ENCODE results near the gene SGPL1.
"Not testable (repeated sequence)": the region's sequence is repeated elsewhere in the genome, so short reads cannot be mapped to it uniquely, and the experiment has no call there.

Gene SGPL1

DNA sequence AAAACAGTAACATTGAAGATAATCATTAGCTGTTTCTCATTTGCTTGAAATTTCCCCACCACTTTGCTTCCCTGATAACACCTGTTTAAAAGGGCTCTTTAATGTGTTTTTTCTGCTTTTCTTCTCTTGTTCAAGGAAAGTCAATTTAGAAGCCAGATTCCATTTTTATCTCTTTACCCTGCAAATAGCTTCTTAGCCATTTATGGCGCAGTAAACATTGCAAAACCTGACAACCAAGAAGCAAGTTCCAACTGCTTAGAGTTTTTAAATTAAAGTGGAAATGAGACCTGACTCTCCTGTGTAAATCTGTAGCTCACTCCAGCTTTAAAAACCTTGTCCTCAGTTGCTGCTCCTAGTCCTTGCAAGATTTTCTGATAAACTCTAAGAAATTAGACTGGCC is 30.1 kb downstream of the SGPL1 start:
- no peak for DNase-seq

DNA sequence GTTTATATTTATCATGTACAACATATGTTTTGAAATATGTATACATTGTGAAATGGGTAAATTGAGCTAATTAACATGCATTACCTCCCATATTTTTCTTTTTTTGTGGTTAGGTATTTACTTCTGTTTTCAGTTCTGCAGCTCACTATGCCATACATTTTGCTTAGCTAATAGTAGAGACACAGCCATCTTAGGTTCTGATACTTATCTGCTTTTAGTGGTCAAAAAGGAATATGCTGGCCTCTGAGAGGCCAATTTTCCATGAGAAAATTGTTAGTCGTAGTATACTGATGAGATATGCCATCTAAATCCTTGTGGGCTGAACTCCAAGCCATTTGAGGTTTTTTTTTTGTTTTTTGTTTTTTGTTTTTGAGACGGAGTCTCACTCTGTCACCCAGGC is 31.0 kb downstream of the SGPL1 start:
- DNase-seq, result no peak

DNA sequence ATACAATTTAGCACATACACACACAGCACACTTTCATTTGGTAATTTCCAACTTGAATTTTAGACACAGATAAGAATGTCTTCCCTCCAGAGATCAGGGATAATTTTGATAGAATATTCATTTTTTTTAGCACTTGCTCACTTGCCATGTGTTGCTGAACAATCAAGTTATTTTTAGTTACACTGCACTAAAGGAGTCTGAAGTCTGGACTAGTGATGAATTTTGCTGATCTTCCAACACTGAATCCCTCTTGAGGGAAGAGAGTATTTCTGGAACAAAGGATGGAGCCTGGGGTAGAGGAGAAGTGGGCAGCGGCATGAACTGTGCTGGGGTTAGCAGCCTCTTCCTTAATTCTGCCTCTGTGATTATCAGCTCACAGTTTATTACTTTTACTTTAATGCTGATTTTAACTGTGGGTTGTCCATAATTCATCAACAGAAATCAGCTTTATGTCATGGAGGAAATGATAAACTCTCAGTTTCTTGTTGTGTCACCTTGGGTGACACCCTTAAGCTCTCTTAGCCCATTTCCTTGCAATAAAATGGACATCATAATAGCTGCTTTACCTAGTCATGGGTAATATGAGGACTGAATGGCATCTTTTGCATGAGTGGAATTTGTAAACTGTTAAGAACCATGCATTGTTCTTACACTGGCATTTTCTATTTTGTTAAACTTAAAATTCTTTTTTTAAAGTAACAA is 32.1 kb downstream of the SGPL1 start:
- DNase-seq, result no peak

DNA sequence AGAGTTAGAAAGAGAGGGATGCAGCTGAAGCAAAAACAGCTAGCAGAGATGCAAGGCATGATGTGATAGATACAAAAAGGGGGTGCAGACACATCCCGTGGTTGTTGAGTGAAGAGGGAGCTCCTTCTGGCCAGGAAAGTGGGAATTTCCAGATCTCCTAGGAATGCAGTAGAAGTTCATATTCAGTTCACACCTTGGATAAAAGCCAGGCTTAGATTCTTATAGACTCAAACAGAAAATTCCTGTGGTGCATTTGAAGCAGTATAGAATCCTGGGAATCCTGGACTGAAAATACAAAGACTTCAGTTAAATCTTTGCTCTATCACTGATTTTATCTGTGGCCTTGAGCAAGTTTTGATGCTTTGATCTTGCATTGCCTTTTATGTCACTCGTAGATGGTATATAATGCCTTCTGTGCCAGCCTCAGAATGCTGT is 33.9 kb downstream of the SGPL1 start:
- no peak for DNase-seq

DNA sequence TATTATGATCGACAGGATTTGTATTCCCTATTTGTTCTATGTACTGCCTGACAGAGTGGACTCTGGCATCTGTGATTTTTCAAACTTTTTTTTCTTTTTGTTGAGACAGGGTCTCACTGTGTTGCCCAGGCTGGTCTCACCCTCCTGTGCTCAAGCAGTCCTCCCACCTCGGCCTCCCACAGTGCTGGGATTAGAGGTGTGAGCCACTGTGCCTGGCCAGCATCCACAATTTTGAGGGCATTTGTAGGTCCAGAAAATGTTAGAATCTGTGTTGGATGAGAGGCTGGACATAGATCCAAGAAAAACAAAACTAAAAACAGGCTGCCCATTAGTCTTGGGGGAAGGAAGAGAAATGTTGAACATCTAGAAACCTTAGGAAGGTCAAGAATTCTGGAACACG is 34.3 kb downstream of the SGPL1 start:
- no peak for DNase-seq

DNA sequence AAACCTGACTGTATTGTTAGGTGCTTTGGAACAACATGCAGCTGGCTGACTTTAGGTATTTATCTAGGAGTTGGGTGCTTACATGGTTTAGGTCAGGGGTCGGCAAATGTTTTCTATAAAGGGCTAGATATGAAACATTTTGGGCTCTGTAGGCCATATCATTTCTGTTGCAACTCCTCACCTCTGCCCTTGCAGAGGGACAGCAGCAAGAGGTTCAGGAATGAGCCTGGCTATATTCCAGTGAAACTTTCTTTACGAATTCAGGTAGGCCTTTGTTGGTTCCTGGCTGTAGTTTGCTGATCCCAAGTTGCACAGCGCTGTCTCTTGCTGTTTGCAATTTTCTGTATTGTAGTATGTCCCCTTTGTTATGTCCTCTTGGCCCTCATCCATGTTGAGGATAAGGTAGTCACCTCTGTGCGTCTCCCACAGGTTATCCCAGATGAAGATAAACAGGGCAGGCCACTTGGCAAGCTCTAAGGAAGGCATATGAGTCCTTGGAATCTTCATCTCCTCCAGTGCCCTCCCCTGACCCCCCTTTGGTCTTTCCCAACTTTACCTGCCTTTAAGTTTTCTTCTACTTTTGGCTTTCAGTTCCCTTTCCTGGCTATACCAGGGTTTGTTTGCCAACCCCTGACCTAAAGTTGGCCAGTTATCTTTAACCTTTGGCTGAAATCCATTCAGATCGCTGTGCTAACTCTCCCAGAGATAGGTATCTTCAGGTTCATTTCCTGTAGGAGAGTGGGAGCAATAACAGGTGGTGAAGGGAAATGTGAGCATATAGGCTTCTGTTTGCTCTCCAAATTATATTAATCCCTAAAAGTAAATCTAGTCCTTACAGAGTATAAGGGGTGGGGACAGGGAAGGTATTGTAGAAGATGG is 36.1 kb downstream of the SGPL1 start:
- DNase-seq, result no peak

DNA sequence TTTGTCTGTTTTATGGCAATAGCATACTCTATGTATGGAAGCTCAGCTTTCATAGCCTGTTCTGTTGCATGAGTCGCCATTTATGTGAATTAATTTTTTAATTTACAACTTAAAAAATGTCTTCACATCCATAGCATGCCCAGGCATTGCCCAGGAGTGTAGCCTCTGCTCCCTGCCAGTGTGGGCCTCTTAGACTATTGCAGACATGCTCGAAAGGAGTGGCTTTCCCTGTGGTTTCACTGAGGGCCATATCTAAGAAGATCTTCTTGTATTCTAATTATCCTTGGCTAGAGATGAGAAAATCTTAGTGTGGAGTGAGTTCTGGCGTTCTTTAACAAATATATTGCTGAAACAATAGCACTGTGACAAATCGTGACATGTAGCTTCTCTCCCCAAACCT is 37.3 kb downstream of the SGPL1 start:
- DNase-seq, result no peak

DNA sequence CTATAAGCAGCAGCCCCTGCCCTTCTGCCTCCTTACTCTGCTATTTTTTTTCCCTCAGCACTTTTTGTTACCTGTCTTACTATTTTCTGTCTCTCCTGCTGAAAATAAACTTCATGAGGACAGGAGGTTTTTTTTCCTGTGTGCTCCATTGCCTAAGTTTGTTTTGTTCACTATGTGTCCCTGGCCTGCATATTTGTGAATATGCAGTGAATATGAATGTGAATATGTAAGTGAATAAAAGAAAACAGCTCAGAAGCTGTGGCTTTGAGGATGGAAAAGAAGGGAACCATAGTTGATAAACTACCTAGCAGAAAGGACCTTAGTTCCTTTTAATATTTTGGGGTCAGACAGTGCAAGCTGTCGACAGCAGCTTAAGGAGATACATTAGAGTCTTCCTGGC is 37.7 kb downstream of the SGPL1 start:
- no peak for DNase-seq

DNA sequence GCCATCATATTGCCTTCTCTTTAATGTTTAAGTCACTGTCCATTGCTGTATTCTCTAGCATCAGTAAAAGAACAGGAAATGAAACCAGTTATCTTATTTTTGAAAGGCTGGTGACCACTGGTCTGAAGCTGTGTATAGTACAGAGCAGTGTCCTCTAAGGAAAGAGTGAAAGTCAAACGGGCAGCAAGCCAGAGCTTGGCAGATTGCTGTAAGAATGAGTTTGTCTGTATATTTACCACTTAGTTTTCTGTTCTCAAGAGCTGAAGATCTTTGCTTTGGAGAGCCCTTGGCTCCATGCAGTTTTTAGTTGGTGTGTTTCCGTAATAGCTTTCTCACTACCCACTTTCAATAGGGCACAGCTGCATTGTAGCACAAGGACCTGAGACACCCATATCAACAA is 40.7 kb downstream of the SGPL1 start:
- DNase-seq, result no peak

DNA sequence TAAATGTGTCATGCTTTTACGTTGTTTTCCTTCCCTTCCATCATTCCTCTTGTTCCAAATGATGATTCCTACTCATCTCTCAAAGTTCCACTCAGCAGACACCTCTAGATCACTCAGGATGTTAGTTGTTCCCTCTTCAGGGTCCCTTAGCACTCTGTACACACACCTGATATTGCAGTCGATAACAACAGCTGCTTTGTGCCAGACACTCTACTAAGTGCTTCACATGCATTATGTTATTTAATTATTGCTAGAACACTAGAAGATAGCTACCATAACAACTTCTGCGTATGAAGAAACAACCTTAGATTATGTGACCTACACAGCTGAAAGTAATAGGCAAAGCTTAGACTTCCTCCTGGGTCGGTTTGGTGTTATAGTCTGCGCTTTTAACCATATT is 43.0 kb downstream of the SGPL1 start:
- no peak for DNase-seq

DNA sequence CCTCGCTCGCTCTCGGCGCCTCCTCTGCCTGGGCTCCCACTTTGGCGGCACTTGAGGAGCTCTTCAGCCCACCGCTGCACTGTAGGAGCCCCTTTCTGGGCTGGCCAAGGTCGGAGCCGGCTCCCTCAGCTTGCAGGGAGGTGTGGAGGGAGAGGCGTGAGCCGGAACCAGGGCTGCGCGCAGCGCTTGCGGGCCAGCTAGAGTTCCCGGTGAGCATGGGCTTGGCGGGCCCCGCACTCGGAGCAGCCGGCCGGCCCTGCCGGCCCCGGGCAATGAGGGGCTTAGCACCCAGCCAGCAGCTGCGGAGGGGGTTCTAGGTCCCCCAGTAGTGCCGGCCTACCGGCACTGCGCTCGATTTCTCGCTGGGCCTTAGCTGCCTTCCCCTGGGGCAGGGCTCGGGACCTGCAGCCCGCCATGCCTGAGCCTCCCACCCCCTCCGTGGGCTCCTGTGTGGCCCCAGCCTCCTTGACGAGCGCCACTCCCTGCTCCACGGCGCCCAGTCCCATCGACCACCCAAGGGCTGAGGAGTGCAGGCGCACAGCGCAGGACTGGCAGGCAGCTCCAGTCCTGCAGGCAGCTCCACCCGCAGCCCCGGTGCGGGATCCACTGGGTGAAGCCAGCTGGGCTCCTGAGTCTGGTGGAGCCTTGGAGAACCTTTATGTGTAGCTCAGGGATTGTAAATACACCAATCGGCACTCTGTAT is 45.9 kb downstream of the SGPL1 start:
- not testable (repeated sequence) for DNase-seq

DNA sequence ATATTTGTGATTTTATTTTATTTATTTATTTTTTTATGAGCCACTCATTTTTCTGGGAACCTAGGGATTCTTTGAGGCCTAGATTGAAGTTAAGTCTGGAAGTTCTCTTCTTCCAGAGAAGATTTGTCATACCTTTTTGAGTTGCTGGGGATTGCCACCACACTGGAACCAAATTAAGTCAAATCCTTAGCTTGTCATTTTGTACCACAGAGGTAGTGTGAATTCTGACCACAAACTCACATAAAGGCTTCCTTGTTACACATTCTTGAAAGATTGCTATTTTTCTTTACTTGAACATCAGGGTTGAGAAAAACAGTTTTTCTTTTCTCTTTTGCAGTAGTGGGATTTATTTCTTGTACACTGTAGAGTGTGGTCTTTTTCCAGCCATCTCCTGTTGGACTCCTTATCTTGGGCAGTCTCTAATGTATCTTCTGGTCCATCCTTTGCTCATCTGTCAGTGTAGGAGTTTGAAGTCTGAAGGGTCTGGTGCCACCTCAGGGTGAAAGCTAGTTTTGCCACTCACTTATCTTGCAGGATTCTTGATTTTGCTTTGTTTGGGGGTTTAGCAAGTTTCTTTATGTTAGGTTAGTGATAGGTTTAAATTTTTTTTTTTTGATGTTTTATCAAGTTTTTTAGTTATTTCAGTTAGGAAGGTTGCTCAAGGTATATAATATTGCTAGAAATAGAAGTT is 47.9 kb downstream of the SGPL1 start:
- no peak for DNase-seq

DNA sequence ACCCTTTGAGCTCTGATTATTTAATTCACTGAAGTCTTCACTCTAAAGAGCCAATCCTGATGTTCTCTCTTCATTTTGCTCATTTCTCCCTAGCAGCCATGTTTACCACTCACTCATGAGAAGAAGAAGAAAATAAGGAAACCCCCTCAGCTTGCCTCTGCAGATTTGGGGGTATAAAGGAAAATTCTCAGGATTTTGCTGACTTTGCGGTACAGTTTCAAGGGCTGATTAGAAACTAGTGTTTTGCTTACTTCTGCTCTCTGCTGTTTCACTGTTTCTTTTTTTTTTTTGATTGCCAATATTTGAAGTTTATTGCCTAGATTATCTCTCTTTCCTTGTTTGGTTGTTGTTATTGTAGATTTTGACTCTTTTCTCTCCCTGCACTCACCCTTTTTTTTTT is 49.2 kb downstream of the SGPL1 start:
- no peak for DNase-seq

DNA sequence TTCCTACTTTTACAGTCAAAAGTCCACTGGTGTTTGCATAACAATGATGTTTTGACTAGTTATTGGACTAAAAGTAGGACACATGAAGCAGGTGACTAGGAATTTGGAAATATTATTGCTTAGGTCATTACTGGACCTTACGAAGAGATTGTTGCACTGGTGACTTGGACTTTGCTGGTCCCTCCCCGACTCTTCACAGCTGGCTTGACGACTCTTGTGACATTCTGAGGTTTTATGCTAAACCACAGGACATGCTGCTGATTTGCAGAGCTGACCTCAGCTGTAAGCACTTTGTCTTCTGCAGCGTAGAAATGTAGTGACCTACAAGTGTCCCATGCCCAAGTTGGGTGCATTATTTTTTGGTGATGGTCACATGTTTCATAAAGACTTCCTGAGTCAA is 50.7 kb downstream of the SGPL1 start:
- no peak for DNase-seq

DNA sequence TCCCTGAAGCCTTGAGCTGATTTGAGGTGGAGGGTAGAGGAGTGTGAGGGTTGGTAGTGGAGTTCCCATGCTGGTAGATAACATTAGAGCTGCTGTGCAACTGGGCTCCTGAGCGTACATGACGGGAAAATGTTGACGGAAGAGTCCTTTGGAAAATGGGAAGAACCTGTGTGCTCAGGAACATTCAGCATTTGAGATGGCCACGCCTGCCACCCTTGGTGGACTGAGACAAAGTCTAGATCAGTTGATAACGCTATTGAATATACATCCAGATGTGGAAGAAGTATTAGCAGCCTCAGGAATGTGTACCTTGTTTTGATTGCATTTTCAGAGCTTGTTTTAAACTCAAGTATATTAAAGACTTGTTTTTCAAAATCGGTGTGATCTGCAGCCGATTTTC is 56.5 kb downstream of the SGPL1 start:
- no peak for DNase-seq

DNA sequence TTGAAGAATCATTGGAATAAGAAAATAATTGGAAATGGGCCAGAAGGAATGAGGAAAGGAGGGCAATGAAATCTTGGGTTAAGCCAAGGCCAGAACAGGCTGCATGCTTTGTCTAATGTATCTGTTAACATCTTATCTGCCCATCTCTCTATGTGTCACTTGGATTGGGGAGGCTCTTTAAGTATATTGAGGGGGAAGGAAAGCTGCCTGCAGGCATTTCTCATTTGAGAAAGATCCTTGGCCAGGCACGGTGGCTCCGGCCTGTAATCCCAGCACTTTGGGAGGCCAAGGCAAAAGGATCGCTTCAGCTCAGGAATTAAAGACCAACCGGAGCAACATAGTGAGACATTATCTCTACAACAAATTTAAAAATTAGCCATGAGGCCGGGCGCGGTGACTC is 58.3 kb downstream of the SGPL1 start:
- DNase-seq, result no peak

DNA sequence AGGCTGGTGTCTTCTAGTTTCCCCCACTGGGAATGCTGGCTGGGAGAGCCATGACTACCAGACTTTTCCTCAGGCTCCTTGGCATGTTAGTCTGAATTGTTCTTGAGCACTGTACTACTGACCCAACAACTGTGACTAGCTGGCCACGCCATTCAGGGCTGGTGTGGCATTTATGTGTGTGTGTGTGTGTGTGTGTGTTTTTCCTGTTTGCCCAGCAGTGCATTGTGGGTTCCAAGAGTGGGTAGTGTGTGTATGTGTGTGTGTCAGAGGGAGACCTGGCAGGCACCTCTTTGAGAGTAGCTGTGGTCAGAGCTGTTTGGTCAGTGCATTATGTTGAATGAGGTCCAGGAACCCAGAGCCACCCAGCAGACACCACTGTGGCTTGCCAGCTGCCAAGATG is 63.5 kb downstream of the SGPL1 start:
- no peak for DNase-seq

DNA sequence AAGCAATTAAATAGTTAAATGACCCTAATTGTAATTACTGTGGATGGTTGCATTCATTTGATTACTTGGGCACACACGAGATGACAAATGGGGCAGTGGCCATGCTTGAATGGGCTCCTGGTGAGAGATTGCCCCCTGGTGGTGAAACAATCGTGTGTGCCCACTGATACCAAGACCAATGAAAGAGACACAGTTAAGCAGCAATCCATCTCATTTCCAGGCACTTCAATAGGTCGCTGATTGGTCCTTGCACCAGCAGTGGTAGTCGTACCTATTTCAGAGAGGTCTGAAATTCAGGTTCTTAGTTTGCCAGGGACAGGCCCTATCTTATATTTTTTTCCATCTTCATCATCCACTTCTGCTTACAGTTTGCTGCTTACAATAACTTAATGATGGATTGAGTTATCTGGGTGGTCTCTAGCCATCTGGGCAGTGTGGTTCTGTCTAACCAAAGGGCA is 64.4 kb downstream of the SGPL1 start:
- peak; percentile 71 for DNase-seq

DNA sequence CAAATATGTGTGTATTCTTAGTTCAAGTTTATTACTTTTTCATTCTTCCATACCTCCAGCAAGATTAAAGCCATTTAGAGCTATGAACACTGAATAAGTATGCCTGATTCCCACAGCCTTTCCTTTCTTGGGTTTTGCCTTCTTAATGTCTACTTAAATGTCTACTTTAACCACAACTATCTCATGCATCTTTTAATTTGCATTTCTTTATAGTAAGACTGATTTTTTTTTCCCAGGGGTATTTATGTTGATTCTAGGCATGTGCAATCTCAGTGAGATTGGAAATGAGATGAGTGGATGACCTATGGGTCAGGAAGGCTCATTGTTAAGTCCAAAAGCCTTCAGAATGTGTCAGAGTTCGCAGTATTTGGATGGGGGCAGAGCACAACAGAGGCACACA is 69.0 kb downstream of the SGPL1 start:
- DNase-seq, result no peak

DNA sequence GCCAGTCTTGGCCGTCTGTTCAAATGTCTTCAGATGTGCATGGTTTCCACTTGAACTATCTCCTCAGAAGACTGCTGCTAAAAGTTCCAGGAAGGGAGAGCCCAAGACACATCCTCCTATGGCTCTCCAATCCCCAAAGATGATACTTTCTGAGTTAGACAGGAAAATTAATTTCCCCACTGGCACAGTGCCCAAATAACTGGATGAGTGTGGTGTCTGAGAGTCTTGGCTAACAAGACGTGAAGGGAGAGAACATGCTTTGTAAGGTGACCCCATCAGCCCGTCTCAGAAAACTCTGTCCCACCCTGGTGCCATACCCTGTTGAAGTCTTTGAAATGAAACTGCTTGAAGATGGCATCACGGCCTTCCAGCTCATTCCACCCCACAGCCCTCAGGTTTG is 69.7 kb downstream of the SGPL1 start:
- DNase-seq, result no peak

DNA sequence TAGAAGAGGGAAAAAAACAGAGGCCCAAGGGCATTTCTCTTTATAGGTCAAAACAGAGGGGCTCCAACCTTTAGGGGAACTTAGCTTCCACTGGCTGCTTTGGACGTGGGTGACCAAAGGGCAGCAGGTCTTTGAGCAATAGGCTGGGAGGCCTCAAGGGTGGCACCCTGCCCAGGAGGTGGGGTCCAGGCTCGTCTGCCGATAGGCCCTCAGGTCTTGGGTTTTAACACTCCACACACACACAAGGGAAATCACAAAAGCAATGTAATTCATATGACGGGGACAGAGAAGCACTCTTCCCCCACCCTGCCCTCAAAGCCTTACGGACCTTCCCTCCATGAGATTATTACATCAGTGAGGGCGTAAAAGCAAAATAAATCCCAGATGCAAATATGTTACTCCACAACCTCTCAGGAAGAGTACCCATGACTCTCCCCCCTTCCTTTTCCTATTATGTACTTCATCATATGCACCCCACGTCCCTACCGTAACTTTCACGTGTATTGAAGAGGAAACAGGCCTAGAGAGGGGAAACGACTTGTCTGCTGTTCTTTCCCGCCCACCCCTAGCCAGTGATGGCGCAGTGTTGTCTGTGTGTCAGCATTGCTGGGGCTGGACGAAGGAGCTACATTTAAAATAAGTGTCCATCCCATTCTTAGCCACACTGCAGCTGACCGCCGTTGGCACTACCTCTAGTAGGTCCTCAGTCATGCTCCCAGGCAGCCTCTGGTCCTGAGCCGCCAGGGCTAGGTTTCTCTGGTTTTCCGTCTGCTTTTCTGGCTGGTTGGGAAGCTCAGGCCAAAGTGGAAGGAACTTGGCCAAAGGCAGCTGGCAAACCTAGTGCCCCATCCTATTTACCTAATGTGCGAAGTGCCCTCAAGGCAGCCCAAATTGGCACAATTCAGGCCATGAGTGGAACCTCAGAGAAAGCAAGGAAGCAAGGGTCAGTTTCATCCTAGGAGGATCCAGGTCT is 70.5 kb downstream of the SGPL1 start:
- DNase-seq, result no peak
